Stimulated activated CD4-positive, alpha-beta T cell treated with anti-CD3 and anti-CD28 coated beads, TNF-alpha, amount 100 ng/mL, for 48 hours (primary cell): Measurements from ENCODE around the gene SLC24A3.

Source experiments
- DNase-seq, 3 donors: peaks; one replicate each; pipeline ENCODE4 v3.0.0-alpha.2; 2020; ENCODE audit warnings: low read depth in 3 of 3

The SLC24A3 gene

GRCh38 chr20:19546648-19547047 lies 334.2 kb downstream of the SLC24A3 start:
- DNase-seq: no peak

GRCh38 chr20:19547547-19547946 lies 335.1 kb downstream of the SLC24A3 start:
- DNase-seq: no peak

GRCh38 chr20:19549896-19550295 lies 337.5 kb downstream of the SLC24A3 start:
- no peak for DNase-seq

GRCh38 chr20:19552221-19553180 lies 340.1 kb downstream of the SLC24A3 start:
- DNase-seq: no peak

- DNase-seq: no peak
Measured at GRCh38 chr20:19554666-19555065, 342.2 kb downstream of the SLC24A3 start.

GRCh38 chr20:19555726-19556125 lies 343.3 kb downstream of the SLC24A3 start:
- DNase-seq: no peak

GRCh38 chr20:19557291-19557690 lies 344.8 kb downstream of the SLC24A3 start:
- DNase-seq: no peak

- no peak for DNase-seq
Measured at GRCh38 chr20:19560881-19561480, 348.5 kb downstream of the SLC24A3 start.

GRCh38 chr20:19562426-19562825 lies 350.0 kb downstream of the SLC24A3 start:
- DNase-seq: no peak

GRCh38 chr20:19564261-19564660 lies 351.8 kb downstream of the SLC24A3 start:
- DNase-seq: no peak

GRCh38 chr20:19565736-19566135 lies 353.3 kb downstream of the SLC24A3 start:
- no peak for DNase-seq

GRCh38 chr20:19566226-19566945 lies 353.9 kb downstream of the SLC24A3 start:
- DNase-seq: no peak

GRCh38 chr20:19568128-19568527 lies 355.7 kb downstream of the SLC24A3 start:
- no peak for DNase-seq

- no peak for DNase-seq
Measured at GRCh38 chr20:19571996-19572395, 359.6 kb downstream of the SLC24A3 start.

- no peak for DNase-seq
Measured at GRCh38 chr20:19577692-19578091, 365.2 kb downstream of the SLC24A3 start.

GRCh38 chr20:19582782-19583181 lies 370.3 kb downstream of the SLC24A3 start:
- no peak for DNase-seq

GRCh38 chr20:19583532-19584175 lies 371.2 kb downstream of the SLC24A3 start:
- peak; percentile 27 to 34 (median 30) for DNase-seq

GRCh38 chr20:19588241-19588640 lies 375.8 kb downstream of the SLC24A3 start:
- DNase-seq: no peak

- no peak for DNase-seq
Measured at GRCh38 chr20:19588732-19589131, 376.3 kb downstream of the SLC24A3 start.

GRCh38 chr20:19589787-19590362 lies 377.4 kb downstream of the SLC24A3 start:
- DNase-seq: no peak

- no peak for DNase-seq
Measured at GRCh38 chr20:19590382-19590781, 377.9 kb downstream of the SLC24A3 start.

- no peak for DNase-seq
Measured at GRCh38 chr20:19593762-19594161, 381.3 kb downstream of the SLC24A3 start.
